ENCODE data around the gene IRF5.
"Not testable (repeated sequence)": the region's sequence is repeated elsewhere in the genome, so short reads cannot be mapped to it uniquely, and the experiment has no call there.

IRF5 gene

DNA sequence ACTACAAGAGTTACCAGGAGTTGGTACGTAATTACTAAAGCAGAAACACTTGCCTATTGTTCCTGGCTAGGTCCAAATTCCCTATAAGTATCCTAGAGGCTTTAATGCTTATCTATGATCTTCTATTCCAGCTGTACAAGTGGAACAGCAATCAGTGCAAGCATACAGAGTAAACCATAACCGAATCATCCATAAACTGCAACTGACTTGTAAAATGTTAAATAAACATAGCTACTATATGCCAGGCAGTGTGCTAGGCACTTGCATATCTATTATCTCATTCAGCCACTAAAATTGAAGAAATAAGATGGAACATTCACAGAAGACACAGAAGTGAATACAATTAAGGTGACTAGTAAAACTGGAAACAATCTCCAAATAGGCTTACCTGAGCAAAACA is 55.7 kb downstream of the IRF5 start:
- TF ChIP-seq, protein P1, sequence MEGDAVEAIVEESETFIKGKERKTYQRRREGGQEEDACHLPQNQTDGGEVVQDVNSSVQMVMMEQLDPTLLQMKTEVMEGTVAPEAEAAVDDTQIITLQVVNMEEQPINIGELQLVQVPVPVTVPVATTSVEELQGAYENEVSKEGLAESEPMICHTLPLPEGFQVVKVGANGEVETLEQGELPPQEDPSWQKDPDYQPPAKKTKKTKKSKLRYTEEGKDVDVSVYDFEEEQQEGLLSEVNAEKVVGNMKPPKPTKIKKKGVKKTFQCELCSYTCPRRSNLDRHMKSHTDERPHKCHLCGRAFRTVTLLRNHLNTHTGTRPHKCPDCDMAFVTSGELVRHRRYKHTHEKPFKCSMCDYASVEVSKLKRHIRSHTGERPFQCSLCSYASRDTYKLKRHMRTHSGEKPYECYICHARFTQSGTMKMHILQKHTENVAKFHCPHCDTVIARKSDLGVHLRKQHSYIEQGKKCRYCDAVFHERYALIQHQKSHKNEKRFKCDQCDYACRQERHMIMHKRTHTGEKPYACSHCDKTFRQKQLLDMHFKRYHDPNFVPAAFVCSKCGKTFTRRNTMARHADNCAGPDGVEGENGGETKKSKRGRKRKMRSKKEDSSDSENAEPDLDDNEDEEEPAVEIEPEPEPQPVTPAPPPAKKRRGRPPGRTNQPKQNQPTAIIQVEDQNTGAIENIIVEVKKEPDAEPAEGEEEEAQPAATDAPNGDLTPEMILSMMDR (IDR thresholded peaks at IDR 0.05; ENCODE audit: low read depth, low read length) = no peak
- no peak overlapping the region for H3K4me3 ChIP-seq (ENCODE audit: low read depth, low read length)

DNA sequence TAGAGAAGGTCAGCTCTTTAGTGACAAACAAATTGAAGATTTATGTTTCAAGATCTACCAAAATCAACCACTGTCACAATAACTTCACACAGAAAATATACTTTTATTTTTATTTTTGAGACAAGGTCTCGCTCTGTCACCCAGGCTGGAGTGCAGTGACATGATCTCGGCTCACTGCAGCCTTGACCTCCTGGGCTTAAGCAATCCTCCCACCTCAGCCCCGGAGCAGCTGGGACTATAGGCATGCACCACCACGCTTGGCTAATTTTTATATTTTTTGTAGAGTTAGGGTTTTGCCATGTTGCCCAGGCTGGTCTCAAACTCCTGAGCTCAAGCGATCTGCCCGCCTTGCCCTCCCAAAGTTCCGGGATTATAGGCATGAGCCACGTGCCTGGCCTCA is 56.8 kb downstream of the IRF5 start:
- H3K4me3 ChIP-seq (ENCODE audit: low read depth, low read length) = not testable (repeated sequence)

DNA sequence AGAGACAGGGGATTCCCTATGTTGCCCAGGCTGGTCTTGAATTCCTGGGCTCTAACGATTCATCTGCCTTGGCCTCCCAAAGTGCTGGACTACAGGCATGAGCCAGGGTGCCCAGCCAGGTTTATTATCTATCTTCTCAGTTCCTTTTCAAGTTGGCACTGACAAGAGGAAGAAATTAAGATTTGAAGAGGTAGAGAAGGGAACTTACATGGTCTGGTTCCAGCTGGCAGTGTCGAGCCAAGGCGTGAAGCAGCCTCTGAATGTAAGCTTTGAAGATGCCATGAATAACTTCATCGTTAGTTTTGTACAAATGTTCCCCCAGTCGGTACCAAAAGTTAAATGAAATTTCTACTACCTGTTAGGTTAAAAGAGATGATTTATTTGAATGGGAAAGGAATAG is 59.5 kb downstream of the IRF5 start:
- TF ChIP-seq, protein P1 (IDR thresholded peaks at IDR 0.05; ENCODE audit: low read depth, low read length) = no peak
- no peak overlapping the region for H3K4me3 ChIP-seq (ENCODE audit: low read depth, low read length)
